Measurements from ENCODE around the gene SRPRB.

The SRPRB gene

DNA sequence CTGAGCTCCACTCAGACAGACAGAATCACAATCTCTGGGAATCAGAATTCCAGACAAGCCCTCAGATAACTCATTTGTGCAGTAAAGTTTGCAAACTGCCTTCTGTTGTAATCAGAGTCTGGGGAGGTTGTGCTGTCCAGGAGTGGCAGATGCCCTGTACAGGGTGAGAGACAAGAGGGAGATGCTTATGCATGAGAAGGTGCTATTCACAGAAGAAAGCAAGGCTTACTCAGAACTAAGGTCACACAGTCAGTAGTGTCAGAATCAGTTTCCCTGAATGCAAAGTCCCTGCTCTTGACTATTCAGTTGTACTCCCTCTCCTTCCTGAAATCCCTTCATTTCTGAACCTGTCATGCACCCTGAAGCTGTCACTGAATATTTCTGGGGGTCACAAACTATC is 43.7 kb downstream of the SRPRB start:
- DNase-seq, result no peak

GRCh38 chr3:133850034-133850433 is 44.4 kb downstream of the SRPRB start:
- no peak for DNase-seq

DNA sequence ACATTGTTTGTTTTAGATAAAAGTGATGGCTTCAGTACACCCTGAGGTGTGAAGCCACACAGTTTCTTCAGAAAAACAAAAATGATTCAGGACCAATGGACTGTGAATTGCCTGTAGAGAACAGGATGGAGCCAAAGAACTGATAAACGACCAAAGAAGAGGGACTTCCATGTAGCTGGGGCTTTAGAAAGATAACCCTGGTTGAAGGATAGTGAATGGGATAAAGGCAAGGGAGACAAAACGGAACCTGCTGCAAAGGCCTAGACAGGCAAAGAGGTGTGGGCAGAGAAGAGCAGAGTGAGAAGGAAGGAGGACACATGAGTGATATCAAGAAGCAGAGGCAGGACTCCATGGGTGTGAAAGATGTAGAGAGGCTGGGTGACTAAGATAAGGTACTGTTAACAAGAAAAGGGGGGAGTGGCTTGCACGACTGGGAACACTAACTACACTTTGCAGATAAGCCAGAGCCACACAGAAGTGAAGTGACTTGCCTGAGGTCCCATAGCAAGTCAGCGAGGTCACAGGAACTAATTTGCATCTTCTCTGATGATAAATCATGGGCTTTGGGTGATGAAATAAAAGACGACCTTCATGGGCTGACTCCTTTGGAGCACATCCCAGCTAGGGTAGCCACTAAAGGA is 45.8 kb downstream of the SRPRB start:
- no peak for DNase-seq

DNA sequence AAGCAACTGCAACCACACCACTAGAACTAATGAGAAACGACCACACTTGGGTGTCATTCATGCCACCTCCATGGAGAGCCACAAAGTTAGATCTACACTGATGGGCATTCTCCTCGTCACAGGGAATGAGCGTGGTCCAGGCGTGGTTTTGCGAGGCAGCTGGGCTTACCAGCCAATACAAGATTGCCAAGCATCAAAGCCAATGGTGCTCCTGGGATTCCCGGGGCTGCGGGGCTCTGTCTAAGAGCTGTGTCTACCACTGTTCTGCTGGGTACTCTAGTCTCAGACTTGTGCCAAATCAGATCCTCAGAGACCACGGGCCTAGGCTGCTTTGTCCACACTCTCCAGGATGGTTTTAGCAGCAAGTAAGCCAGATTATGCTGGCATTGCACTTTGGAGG is 46.3 kb downstream of the SRPRB start:
- no peak for DNase-seq

DNA sequence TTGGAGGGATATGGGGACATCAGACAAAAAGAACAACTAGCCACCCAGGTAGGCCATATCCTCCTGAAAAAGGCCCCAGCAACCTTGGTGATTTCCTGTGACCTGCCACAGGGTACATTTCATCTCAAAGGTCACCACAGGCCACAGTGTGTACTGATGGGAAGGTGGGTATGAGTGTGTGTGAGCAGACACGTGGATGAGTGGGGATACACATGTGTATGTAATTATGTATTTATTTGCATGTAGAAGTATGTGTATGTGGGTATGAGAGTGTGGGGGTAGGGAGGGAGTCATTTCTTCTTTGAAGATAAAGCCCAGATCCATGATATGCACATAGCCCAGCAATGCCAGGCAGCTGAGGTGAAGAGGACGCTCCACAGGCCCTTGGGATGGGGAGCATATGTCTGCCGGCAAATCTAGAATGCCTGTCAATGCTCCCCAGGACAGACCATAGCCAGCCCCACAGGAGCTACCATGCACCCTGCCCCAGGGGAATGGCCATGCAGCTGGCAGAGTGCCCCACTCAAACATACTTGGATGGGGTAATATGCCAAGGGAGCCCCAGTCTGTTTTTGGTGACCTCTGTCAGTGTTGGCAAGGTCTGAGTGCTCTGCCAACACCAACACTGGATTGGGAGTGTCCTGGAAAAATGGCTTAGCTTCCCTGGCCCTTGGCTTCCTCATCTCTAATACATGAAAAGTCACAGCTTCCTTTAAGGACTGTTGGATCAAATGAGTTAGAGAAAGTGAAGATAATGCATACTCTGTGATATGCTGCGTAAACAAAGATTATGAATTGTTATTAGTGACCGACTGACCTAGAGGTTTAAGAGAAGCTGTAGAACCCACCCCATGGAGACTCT is 47.7 kb downstream of the SRPRB start:
- no peak for DNase-seq

GRCh38 chr3:133853925-133854227 is 48.3 kb downstream of the SRPRB start:
- DNase-seq, result no peak

DNA sequence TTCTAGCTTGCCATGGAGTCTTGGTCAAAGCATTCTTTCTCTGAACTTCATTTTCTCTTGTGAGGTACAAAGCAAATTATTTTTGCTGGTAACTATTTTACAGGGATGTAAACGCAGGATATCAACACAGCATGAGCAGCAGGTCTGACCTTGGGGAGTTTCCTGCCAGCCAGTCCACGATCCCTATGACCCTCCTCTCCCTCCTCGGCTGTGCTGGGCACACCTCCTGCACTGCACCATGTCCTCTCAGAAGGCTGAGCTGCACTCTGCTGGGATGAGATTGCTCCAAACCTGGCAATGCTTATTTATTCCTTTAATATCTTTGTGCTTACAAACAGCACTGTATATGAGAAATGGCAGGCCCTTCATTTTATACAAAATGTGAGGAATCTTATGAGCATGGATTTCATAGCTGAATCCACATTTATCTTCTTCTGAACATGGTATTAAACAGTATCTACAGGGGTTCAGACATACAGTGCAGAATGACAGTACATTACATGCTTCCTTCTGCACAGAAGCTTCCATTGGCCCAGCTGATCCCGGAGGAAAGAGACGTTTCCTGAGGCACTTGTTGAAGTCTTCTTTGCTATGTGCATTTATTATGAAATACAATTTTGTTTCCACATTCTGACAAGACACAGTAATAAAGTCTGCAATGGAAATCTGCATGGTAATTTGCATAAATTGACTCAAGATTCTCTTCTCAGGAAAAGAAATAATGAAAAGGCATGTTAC is 48.8 kb downstream of the SRPRB start:
- DNase-seq, result no peak

GRCh38 chr3:133855002-133855370 is 49.4 kb downstream of the SRPRB start:
- DNase-seq, result no peak

- no peak for DNase-seq
Measured at GRCh38 chr3:133855772-133856171, 50.2 kb downstream of the SRPRB start.

- DNase-seq, result no peak
Measured at GRCh38 chr3:133856316-133856715, 50.7 kb downstream of the SRPRB start.

GRCh38 chr3:133857767-133858166 is 52.2 kb downstream of the SRPRB start:
- no peak for DNase-seq

DNA sequence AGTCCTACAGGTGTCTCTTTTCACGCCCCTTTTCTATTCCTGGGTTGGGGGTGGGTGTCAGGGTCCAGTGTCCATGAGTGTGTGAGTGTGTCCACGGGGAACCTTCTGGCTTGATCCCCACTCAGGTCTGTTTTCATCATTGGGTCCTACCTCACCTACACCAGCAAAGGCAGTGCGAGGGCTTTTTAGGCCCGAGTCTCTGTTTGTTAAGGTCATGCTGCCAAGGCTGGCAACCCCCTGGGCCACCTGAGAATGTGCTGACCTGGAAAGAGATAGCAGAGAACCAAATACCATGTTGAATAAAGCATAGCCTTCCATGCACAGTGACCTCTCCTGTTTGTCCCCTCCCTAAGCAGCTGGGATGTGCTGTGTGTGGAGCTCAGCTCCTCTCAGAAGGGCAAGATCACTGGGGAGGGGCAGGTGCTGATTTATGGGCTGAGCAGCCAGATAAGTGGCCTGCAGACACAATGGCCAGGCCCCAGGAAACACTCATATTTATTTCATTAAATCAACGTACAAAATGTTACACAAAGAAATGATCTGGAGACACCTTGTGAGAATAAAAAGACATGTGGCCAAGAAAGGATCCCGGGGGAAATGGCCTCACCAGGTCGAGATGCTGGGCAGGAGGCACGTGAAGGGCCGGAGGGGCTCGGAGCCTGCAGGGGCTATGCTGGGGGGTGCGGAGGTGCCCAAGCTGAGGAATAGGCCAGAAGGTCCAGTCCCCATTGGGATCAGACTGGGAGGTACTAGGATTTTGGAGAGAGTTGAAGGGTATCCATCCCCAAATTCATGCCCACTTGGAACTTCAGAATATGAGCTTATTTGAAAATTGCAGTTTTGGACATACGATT is 54.0 kb downstream of the SRPRB start:
- peak; percentile 11 for DNase-seq

DNA sequence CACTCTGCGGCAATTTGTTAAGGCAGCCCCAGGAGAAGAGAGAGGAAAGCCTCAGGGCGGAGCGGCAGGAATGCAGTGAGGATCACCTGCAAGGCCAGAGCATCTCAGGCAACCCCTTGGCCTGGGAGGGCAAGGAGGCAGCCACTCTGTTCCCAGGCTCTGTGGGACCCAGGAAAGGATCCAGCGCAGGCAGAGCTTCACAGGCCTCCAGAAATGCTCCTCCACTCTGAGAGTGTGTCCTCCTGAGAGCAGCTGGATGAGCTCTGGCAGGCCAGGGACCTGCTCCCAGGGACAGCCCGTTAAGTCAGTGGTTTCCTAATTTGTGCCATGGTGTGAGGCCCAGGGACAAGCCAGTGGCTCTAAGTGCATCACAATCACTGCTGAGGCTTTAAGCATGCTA is 54.9 kb downstream of the SRPRB start:
- DNase-seq, result no peak

DNA sequence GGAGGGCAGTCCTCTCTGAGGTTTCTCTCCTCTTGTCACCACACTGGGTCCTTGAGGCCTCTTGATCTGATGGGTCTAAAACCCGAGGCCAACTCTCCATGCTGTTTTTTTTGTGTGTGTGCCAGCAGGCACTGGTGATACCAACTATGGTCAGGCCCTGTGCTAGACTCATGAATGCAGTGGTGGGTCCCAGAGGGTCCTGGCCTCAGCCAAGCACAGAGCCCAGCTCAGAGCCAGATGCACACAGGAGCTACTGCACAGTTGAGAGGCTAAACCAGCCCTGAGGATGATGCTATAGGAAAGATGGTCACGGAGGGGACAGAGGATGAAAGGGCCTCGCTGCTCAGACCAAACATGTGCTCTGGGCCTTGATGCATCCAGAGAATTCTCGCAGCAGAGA is 56.5 kb downstream of the SRPRB start:
- DNase-seq, result no peak

DNA sequence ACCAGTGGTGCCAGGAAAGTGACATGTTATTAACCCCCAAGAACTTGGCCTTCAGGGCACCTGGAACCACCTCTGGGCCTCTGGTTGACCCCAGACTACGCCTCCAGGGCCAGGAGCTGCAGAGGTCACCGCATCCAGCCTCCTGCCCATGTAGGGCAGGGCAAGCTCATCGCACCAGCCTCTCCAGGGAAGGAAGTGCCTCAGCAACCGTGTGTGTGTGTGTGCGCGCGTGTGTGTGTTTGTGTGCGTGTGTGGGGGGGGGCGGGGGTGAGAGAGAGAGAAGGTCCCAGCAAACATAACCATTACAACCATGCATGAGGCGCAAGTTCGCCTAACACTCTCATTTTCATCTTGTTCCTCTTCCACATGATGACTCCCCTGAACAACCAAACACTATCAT is 58.3 kb downstream of the SRPRB start:
- DNase-seq, result no peak

- no peak for DNase-seq
Measured at GRCh38 chr3:133864616-133865015, 59.0 kb downstream of the SRPRB start.

GRCh38 chr3:133865136-133865855 is 59.7 kb downstream of the SRPRB start:
- no peak for DNase-seq

DNA sequence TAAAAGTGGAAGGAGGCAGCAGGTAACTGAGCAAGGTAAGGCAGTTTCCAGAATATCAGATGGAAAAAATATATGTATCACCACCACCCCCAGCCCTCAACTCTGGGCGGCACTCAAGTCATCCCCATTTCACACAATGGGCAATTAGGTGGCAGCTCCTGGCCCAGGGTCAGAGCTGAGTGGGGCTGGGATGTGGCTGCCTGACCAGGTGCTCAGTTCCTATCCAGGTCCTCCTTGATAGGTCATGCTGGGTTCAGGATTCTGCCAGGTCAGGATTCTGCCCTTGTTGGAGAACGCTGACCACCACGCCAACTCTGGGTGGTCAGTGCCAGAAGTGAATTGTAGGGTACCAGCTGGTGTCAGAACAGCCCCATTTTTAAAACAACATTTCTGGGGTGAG is 60.5 kb downstream of the SRPRB start:
- DNase-seq, result no peak

GRCh38 chr3:133868186-133868585 is 62.6 kb downstream of the SRPRB start:
- DNase-seq, result no peak

GRCh38 chr3:133868758-133869475 is 63.3 kb downstream of the SRPRB start:
- no peak for DNase-seq

GRCh38 chr3:133869586-133869985 is 64.0 kb downstream of the SRPRB start:
- no peak for DNase-seq

DNA sequence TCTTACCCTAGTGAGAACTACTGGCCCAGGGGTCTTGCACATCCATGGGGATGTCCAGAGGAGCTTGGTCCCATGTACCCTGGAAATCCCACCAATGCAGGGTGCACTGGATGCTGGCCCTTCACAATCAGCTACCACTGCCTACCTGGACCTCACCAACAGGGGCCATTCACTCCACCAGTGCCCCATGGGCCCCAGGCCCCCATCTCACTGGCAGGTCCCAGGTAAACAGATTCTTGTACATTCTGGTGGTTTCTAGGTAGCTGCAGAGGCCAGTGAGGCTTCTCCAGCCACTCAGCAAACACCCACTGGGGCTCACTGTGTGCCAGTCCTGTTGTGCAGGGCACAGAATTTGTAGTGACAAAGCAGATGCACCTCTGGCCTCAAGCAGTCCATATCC is 65.2 kb downstream of the SRPRB start:
- DNase-seq, result no peak
